T-helper 17 cell (primary cell): Measurements from ENCODE around the gene FAM186B. TPM values are rescaled to one million over a fixed set of nuclear protein-coding genes. Genes with fewer than 3 reads are reported as not detected.

ENCODE experiments used
- ATAC-seq: fragments of 150-1000 bp; cut with Tn5 transposase; 2 replicates; pipeline ENCODE4 v1.10.0; 2021; ENCODE audit warnings: mild to moderate bottlenecking, moderate library complexity
- DNase-seq, 3 donors: peaks; one replicate each; pipeline versions ENCODE4 v3.0.0 to v3.0.0-alpha.2; 2020 to 2021
- H3K9me3 ChIP-seq: one replicate; pipeline ENCODE4 v1.7.0; 2013; ENCODE audit warnings: low read length, mild to moderate bottlenecking; ENCODE audit not compliant: control insufficient read depth, poor library complexity, severe bottlenecking
- H3K27ac Mint-ChIP-seq: one replicate; pipeline ENCODE4 v1.8.0; 2022; ENCODE audit warnings: mild to moderate bottlenecking, moderate library complexity, mixed read lengths
- H3K27me3 Mint-ChIP-seq: one replicate; pipeline ENCODE4 v1.8.0; 2022; ENCODE audit warnings: mixed read lengths
- H3K36me3 Mint-ChIP-seq: one replicate; pipeline ENCODE4 v1.8.0; 2022; ENCODE audit warnings: low read depth, mixed read lengths
- H3K4me1 Mint-ChIP-seq: one replicate; pipeline ENCODE4 v1.8.0; 2022; ENCODE audit warnings: mild to moderate bottlenecking, mixed read lengths
- H3K4me3 Mint-ChIP-seq: one replicate; pipeline ENCODE4 v1.8.0; 2022; ENCODE audit warnings: mild to moderate bottlenecking, moderate library complexity, mixed read lengths
- total RNA-seq, 4 donors: library from RNA in 2 of 4; stranded (reverse) in 2 of 4; gene quantifications; one replicate each; pipeline ENCODE4 v1.2.3 and lab custom pipeline; 2022 to 2026

The FAM186B gene
- total RNA-seq, 2 donors from 2014 or later, result 0.37 to 0.39 TPM

- H3K27ac Mint-ChIP-seq, result no peak overlapping the region
Observed at GRCh38 chr12:49584591-49584990, 20.8 kb downstream of the FAM186B start.

GRCh38 chr12:49583366-49584094 is 21.9 kb downstream of the FAM186B start:
- DNase-seq (no peak), ATAC-seq (no peak)
- Mint-ChIP-seq H3K36me3 (peaks cover 5% of the 10 kb centered on the region), H3K4me1 (peaks cover 14% of the 10 kb centered on the region), H3K4me3 (no peak overlapping the region), H3K27me3 (no peaks in the 10 kb centered on the region), H3K27ac (no peak overlapping the region)
- no peaks in the 10 kb centered on the region for H3K9me3 ChIP-seq

More at GRCh38 chr12:49584591-49584990, 20.8 kb downstream of the FAM186B start:
- DNase-seq, result no peak
- no peak overlapping the region for H3K4me3 Mint-ChIP-seq
- H3K4me1 Mint-ChIP-seq, result peaks cover 11% of the 10 kb centered on the region
- ATAC-seq, result no peak
- H3K9me3 ChIP-seq, result no peaks in the 10 kb centered on the region
- H3K27me3 Mint-ChIP-seq, result no peaks in the 10 kb centered on the region
- H3K36me3 Mint-ChIP-seq, result peaks cover 3% of the 10 kb centered on the region

- H3K9me3 ChIP-seq, result no peaks in the 10 kb centered on the region
- peaks cover 5% of the 10 kb centered on the region for H3K36me3 Mint-ChIP-seq
- peaks cover 16% of the 10 kb centered on the region for H3K4me1 Mint-ChIP-seq
- no peak for DNase-seq
- H3K27ac Mint-ChIP-seq, result no peak overlapping the region
- no peak for ATAC-seq
- H3K4me3 Mint-ChIP-seq, result no peak overlapping the region
- H3K27me3 Mint-ChIP-seq, result no peaks in the 10 kb centered on the region
Observed at GRCh38 chr12:49582850-49583249, 22.6 kb downstream of the FAM186B start.

- H3K27me3 Mint-ChIP-seq, result no peaks in the 10 kb centered on the region
- H3K4me1 Mint-ChIP-seq, result peaks cover 19% of the 10 kb centered on the region
- no peaks in the 10 kb centered on the region for H3K9me3 ChIP-seq
- no peak overlapping the region for H3K4me3 Mint-ChIP-seq
- no peak for DNase-seq
- no peak overlapping the region for H3K27ac Mint-ChIP-seq
- peaks cover 5% of the 10 kb centered on the region for H3K36me3 Mint-ChIP-seq
- ATAC-seq, result no peak
Observed at GRCh38 chr12:49582201-49582600, 23.2 kb downstream of the FAM186B start.

GRCh38 chr12:49580572-49581535 is 24.6 kb downstream of the FAM186B start:
- peak overlapping the region; percentile 39 for H3K27ac Mint-ChIP-seq
- H3K4me3 Mint-ChIP-seq, result no peak overlapping the region

GRCh38 chr12:49578471-49579112 is 26.8 kb downstream of the FAM186B start:
- no peaks in the 10 kb centered on the region for H3K27me3 Mint-ChIP-seq
- no peaks in the 10 kb centered on the region for H3K9me3 ChIP-seq
- DNase-seq, result no peak
- H3K27ac Mint-ChIP-seq, result no peak overlapping the region
- H3K4me3 Mint-ChIP-seq, result no peak overlapping the region
- peaks cover 11% of the 10 kb centered on the region for H3K36me3 Mint-ChIP-seq
- no peak for ATAC-seq
- peaks cover 26% of the 10 kb centered on the region for H3K4me1 Mint-ChIP-seq

More at GRCh38 chr12:49580572-49581535, 24.6 kb downstream of the FAM186B start:
- ATAC-seq, result peak; percentile 80
- peak in 2 of 3 donors; percentile 28 to 51 for DNase-seq
- no peaks in the 10 kb centered on the region for H3K27me3 Mint-ChIP-seq
- peaks cover 26% of the 10 kb centered on the region for H3K4me1 Mint-ChIP-seq
- no peaks in the 10 kb centered on the region for H3K9me3 ChIP-seq
- peaks cover 11% of the 10 kb centered on the region for H3K36me3 Mint-ChIP-seq

GRCh38 chr12:49577589-49578315 is 27.7 kb downstream of the FAM186B start:
- H3K9me3 ChIP-seq, result no peaks in the 10 kb centered on the region
- Mint-ChIP-seq H3K36me3 (peaks cover 11% of the 10 kb centered on the region), H3K4me3 (no peak overlapping the region), H3K27me3 (no peaks in the 10 kb centered on the region), H3K27ac (peak overlapping the region; percentile 72), H3K4me1 (peaks cover 26% of the 10 kb centered on the region)
- ATAC-seq (no peak), DNase-seq (no peak)

- Mint-ChIP-seq H3K4me3 (peak overlapping the region; percentile 99), H3K27ac (peak overlapping the region; percentile 99), H3K27me3 (no peaks in the 10 kb centered on the region), H3K4me1 (peaks cover 49% of the 10 kb centered on the region), H3K36me3 (peaks cover 6% of the 10 kb centered on the region)
- H3K9me3 ChIP-seq, result no peaks in the 10 kb centered on the region
- peak; percentile 17 for ATAC-seq
- no peak for DNase-seq
Observed at GRCh38 chr12:49568442-49569162, 36.8 kb downstream of the FAM186B start.

GRCh38 chr12:49567611-49568441 is 37.6 kb downstream of the FAM186B start, which contains the start of gene MCRS1:
MCRS1 (minus strand) TSS chr12:49568142; CDS start chr12:49566731, 1,411 bp downstream.
- DNase-seq, result peak; percentile 80 to 86 (median 83)
- Mint-ChIP-seq H3K27me3 (no peaks in the 10 kb centered on the region), H3K4me3 (peak within 1 kb of the TSS; percentile 99), H3K27ac (peak within 1 kb of the TSS; percentile 99), H3K4me1 (peaks cover 50% of the 10 kb centered on the region), H3K36me3 (peaks cover 6% of the 10 kb centered on the region)
- peak; percentile 89 for ATAC-seq
- H3K9me3 ChIP-seq, result no peaks in the 10 kb centered on the region

GRCh38 chr12:49567302-49567610 is 38.2 kb downstream of the FAM186B start:
- no peaks in the 10 kb centered on the region for H3K27me3 Mint-ChIP-seq
- peak overlapping the region; percentile 99 for H3K27ac Mint-ChIP-seq
- peaks cover 8% of the 10 kb centered on the region for H3K36me3 Mint-ChIP-seq
- peak; percentile 12 for ATAC-seq
- H3K4me1 Mint-ChIP-seq, result peaks cover 51% of the 10 kb centered on the region
- peak overlapping the region; percentile 99 for H3K4me3 Mint-ChIP-seq
- DNase-seq, result no peak
- H3K9me3 ChIP-seq, result no peaks in the 10 kb centered on the region

GRCh38 chr12:49566361-49566760 is 39.1 kb downstream of the FAM186B start:
- DNase-seq (no peak), ATAC-seq (no peak)
- Mint-ChIP-seq H3K27me3 (no peaks in the 10 kb centered on the region), H3K36me3 (peaks cover 8% of the 10 kb centered on the region), H3K4me1 (peaks cover 49% of the 10 kb centered on the region), H3K4me3 (peak overlapping the region; percentile 99), H3K27ac (no peak overlapping the region)
- H3K9me3 ChIP-seq, result no peaks in the 10 kb centered on the region
